B cell (primary cell): Measurements from ENCODE around the gene HSBP1L1. TPM values are rescaled to one million over a fixed set of nuclear protein-coding genes. Genes with fewer than 3 reads are reported as not detected.

Experiments used
- ATAC-seq: fragments of 200-7000 bp; cut with Tn5 transposase; one replicate; pipeline ENCODE4 v1.10.0; 2021; ENCODE audit warnings: low read depth, mild to moderate bottlenecking, moderate number of reproducible peaks, moderate library complexity
- CTCF ChIA-PET: fragments of 350-600 bp; sonication (Branson Sonifier 250); formaldehyde crosslinking; loops from one replicate; lab custom pipeline; 2021; ENCODE audit warnings: antibody characterized with exemption, inconsistent platforms; lab: Charles Lee
- POLR2A ChIA-PET: fragments of 350-600 bp; sonication (Branson Sonifier 250); formaldehyde crosslinking; loops from one replicate; lab custom pipeline; 2021; ENCODE audit warnings: antibody characterized with exemption; lab: Charles Lee
- DNase-seq: peaks from one replicate; pipeline ENCODE4 v3.0.0; 2013
- H2AFZ ChIP-seq: 2 replicates; pipeline ENCODE4 v1.6.1; 2012; ENCODE audit warnings: mild to moderate bottlenecking, low read depth, low read length; ENCODE audit not compliant: insufficient read depth, poor library complexity, severe bottlenecking
- H3K27ac ChIP-seq, 2 donors: 1 replicate in 1 of 2; 2 replicates in 1 of 2; pipeline ENCODE4 v1.5.1; 2012 to 2013; ENCODE audit warnings: low read length in 2 of 2, mild to moderate bottlenecking in 2 of 2, moderate library complexity in 1 of 2
- H3K27me3 ChIP-seq, 4 experiments: fragments of 200-600 bp in 1 of 4; sonication (generic) in 1 of 4; replicated peaks in 1 of 4; 1 replicate in 2 of 4; 2 replicates in 2 of 4; pipeline versions ENCODE4 v1.6.1 to v1.7.0; 2013 to 2016; ENCODE audit warnings: low read length in 3 of 4, mild to moderate bottlenecking in 2 of 4, mixed read lengths in 1 of 4, moderate library complexity in 1 of 4; ENCODE audit not compliant: insufficient read depth in 4 of 4, control insufficient read depth in 3 of 4; ENCODE audit errors: control extremely low read depth in 1 of 4
- H3K36me3 ChIP-seq, 2 experiments: replicated peaks in 1 of 2; 1 replicate in 1 of 2; 2 replicates in 1 of 2; pipeline versions ENCODE4 v1.6.1 to v1.7.1; 2013; ENCODE audit warnings: low read length in 1 of 2; ENCODE audit not compliant: insufficient read depth in 2 of 2, control insufficient read depth in 1 of 2; ENCODE audit errors: control extremely low read depth in 1 of 2, extremely low read depth in 1 of 2
- H3K4me1 ChIP-seq, 2 donors: fragments of 200-600 bp in 1 of 2; sonication (generic) in 1 of 2; 1 replicate in 1 of 2; 2 replicates in 1 of 2; pipeline versions ENCODE4 v1.5.1 to v1.6.1; 2013 to 2017; ENCODE audit warnings: low read length in 2 of 2; ENCODE audit not compliant: control insufficient read depth in 2 of 2, insufficient read depth in 2 of 2
- H3K4me2 ChIP-seq: replicated peaks from 2 replicates; pipeline ENCODE3; 2012; ENCODE audit warnings: mild to moderate bottlenecking, low read depth, low read length; ENCODE audit not compliant: poor library complexity, severe bottlenecking
- H3K4me3 ChIP-seq, 5 experiments: fragments of 200-600 bp in 1 of 5; sonication (generic) in 1 of 5; 1 replicate in 3 of 5; 2 replicates in 2 of 5; pipeline versions ENCODE4 v1.5.1 to v1.7.0; 2011 to 2016; ENCODE audit warnings: low read length in 4 of 5, mild to moderate bottlenecking in 4 of 5, low read depth in 2 of 5, control low read depth in 1 of 5, moderate library complexity in 1 of 5; ENCODE audit not compliant: insufficient read depth in 1 of 5; ENCODE audit errors: control extremely low read depth in 1 of 5, extremely low read depth in 1 of 5
- H3K79me2 ChIP-seq: fragments of 200-600 bp; sonication (generic); one replicate; pipeline ENCODE4 v1.6.0; 2016; ENCODE audit warnings: low read length; ENCODE audit not compliant: control insufficient read depth, insufficient read depth
- H3K9ac ChIP-seq: fragments of 200-600 bp; sonication (generic); 2 replicates; pipeline ENCODE4 v1.6.1; 2017; ENCODE audit warnings: mild to moderate bottlenecking, low read length, moderate library complexity
- H3K9me3 ChIP-seq, 3 donors: one replicate each; pipeline versions ENCODE4 v1.6.1 to v1.7.1; 2013; ENCODE audit warnings: low read length in 2 of 3; ENCODE audit not compliant: control insufficient read depth in 2 of 3, insufficient read depth in 1 of 3; ENCODE audit errors: control extremely low read depth in 1 of 3
- H4K20me1 ChIP-seq: 2 replicates; pipeline ENCODE4 v1.6.0; 2012; ENCODE audit warnings: mild to moderate bottlenecking, low read length; ENCODE audit not compliant: insufficient read depth, control insufficient read depth, poor library complexity, severe bottlenecking
- H3K27ac Mint-ChIP-seq: one replicate; pipeline ENCODE4 v1.8.0; 2021; ENCODE audit warnings: mixed read lengths
- H3K27me3 Mint-ChIP-seq: one replicate; pipeline ENCODE4 v1.8.0; 2021; ENCODE audit warnings: mixed read lengths
- H3K4me1 Mint-ChIP-seq: one replicate; pipeline ENCODE4 v1.8.0; 2021; ENCODE audit warnings: mixed read lengths
- H3K4me3 Mint-ChIP-seq: one replicate; pipeline ENCODE4 v1.8.0; 2021; ENCODE audit warnings: mixed read lengths
- H3K9me3 Mint-ChIP-seq: one replicate; pipeline ENCODE4 v1.8.0; 2022; ENCODE audit warnings: mixed read lengths; ENCODE audit not compliant: insufficient read depth
- EZH2 ChIP-seq: IDR thresholded peaks from 2 replicates; pipeline ENCODE4 v1.6.1; 2012; ENCODE audit warnings: borderline replicate concordance, low read depth, mild to moderate bottlenecking, moderate library complexity, low read length; ENCODE audit not compliant: insufficient read depth, poor library complexity, severe bottlenecking
- WGBS: methylation state at CpG from one replicate; pipeline ENCODE4 v1.1.5; 2013; ENCODE audit warnings: missing lambda C conversion rate; ENCODE audit not compliant: insufficient coverage; 5-methylcytosine and 5-hydroxymethylcytosine counted together
- intact Hi-C: fragments of 100-400 bp; cut with micrococcal nuclease; formaldehyde crosslinking; loops from one replicate; pipeline ENCODE4 v1.10.0; 2022
- polyA plus RNA-seq: library from polyadenylated mRNA; depleted of rRNA; stranded (reverse); fragments of >200 nt; gene quantifications from 2 replicates; pipeline ENCODE4 v1.2.3, GENCODE V29; 2012
- total RNA-seq, 2 donors: library from RNA; stranded (reverse); fragments of 120-200 nt in 1 of 2; gene quantifications; 1 replicate in 1 of 2; 2 replicates in 1 of 2; pipeline versions ENCODE4 v1.2.3 to v1.2.4, GENCODE V29; 2013 to 2022
- TF ChIP-seq, protein P1 (sequence below): fragments of 200-600 bp; IDR thresholded peaks from one replicate; pipeline ENCODE4 v1.8.0; 2022; ENCODE audit warnings: antibody characterized with exemption, mild to moderate bottlenecking

The HSBP1L1 gene
- total and polyA plus RNA-seq, 2 donors (not counting 1 experiment from before 2014, with no cell fraction given) = 4.6 to 7.2 TPM

GRCh38 chr18:79937103-79937860 lies 27.2 kb upstream of the HSBP1L1 start:
- Mint-ChIP-seq H3K4me1 (peaks cover 2% of the 10 kb centered on the region), H3K9me3 (peaks cover 12% of the 10 kb centered on the region), H3K27me3 (no peaks in the 10 kb centered on the region), H3K27ac (no peak overlapping the region), H3K4me3 (no peak overlapping the region)
- no peaks in the 10 kb centered on the region for H3K27me3 ChIP-seq
- H3K27ac ChIP-seq = no peak overlapping the region
- H3K4me1 ChIP-seq = no peaks in the 10 kb centered on the region
- TF ChIP-seq, protein P1, sequence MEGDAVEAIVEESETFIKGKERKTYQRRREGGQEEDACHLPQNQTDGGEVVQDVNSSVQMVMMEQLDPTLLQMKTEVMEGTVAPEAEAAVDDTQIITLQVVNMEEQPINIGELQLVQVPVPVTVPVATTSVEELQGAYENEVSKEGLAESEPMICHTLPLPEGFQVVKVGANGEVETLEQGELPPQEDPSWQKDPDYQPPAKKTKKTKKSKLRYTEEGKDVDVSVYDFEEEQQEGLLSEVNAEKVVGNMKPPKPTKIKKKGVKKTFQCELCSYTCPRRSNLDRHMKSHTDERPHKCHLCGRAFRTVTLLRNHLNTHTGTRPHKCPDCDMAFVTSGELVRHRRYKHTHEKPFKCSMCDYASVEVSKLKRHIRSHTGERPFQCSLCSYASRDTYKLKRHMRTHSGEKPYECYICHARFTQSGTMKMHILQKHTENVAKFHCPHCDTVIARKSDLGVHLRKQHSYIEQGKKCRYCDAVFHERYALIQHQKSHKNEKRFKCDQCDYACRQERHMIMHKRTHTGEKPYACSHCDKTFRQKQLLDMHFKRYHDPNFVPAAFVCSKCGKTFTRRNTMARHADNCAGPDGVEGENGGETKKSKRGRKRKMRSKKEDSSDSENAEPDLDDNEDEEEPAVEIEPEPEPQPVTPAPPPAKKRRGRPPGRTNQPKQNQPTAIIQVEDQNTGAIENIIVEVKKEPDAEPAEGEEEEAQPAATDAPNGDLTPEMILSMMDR = no peak
- no peak for TF ChIP-seq EZH2
- H3K4me3 ChIP-seq = no peak overlapping the region
- intact Hi-C loops = no loop called here
- H3K36me3 ChIP-seq = peaks cover 2 to 54% of the 10 kb centered on the region in 2 experiments
- CTCF ChIA-PET = no interaction called here
- peaks cover 70% of the 10 kb centered on the region for H4K20me1 ChIP-seq
- no peak overlapping the region for H3K9ac ChIP-seq
- no peak overlapping the region for H3K4me2 ChIP-seq
- WGBS = 99% methylated on average over 25 of the region's 25 CpGs
- POLR2A ChIA-PET = no interaction called here
- peaks cover 98% of the 10 kb centered on the region for H3K79me2 ChIP-seq
- DNase-seq (no peak), ATAC-seq (no peak)
- H2AFZ ChIP-seq = no peak overlapping the region
- H3K9me3 ChIP-seq = peaks cover 2 to 38% (median 25%) of the 10 kb centered on the region in 3 donors

DNA sequence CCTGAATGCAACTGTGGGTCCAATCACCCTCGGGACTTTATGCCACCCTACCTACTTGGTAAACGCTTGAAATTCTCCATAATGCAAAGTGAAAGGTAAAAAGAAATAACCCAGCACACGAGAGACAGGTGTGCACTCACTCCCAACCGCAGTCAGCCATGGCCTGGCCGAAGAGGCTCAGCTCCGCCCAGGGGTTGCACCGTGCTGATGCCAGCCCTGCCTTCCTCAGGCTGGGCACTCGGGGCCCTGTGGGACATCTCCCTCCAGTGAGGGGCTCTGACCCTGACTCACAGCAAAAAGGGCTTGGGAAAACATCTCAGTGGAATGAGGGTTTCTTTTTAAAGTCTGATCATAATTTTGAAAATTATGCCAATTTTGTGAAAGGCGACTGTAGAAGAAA lies 26.2 kb upstream of the HSBP1L1 start:
- Histone ChIP-seq H3K4me2 (no peak overlapping the region), H3K36me3 (peaks cover 5 to 61% of the 10 kb centered on the region in 2 experiments), H3K27me3 (no peaks in the 10 kb centered on the region), H2AFZ (no peak overlapping the region), H3K79me2 (peaks cover 99% of the 10 kb centered on the region), H3K4me3 (no peak overlapping the region), H3K9ac (no peak overlapping the region), H3K4me1 (no peaks in the 10 kb centered on the region), H3K9me3 (peaks cover 2 to 38% (median 16%) of the 10 kb centered on the region in 3 donors), H4K20me1 (peaks cover 79% of the 10 kb centered on the region), H3K27ac (no peak overlapping the region)
- no peak overlapping the region for H3K4me3 Mint-ChIP-seq
- POLR2A ChIA-PET = no interaction called here
- TF ChIP-seq, protein P1 = no peak
- no peak for TF ChIP-seq EZH2
- DNase-seq (no peak), ATAC-seq (no peak)
- WGBS = 100% methylated on average over 8 of the region's 9 CpGs
- H3K9me3 Mint-ChIP-seq = peaks cover 7% of the 10 kb centered on the region
- CTCF ChIA-PET = no interaction called here
- intact Hi-C loops = no loop called here
- no peaks in the 10 kb centered on the region for H3K27me3 Mint-ChIP-seq
- no peak overlapping the region for H3K27ac Mint-ChIP-seq
- peaks cover 2% of the 10 kb centered on the region for H3K4me1 Mint-ChIP-seq
